Neural progenitor cell (in vitro differentiated cells): ENCODE data around the gene RIC3. TPM values are rescaled to one million over a fixed set of nuclear protein-coding genes. Genes with fewer than 3 reads are reported as not detected.

Experiments used
- DNase-seq: peaks from one replicate; pipeline ENCODE4 v3.0.0-alpha.2; 2016; ENCODE audit warnings: low spot score
- H2AFZ ChIP-seq: fragments of 200-600 bp; sonication (generic); replicated peaks from 2 replicates; pipeline ENCODE4 v1.6.1; 2016; ENCODE audit warnings: antibody characterized with exemption
- H3F3A ChIP-seq: fragments of 200-600 bp; sonication (generic); 2 replicates; pipeline ENCODE4 v1.6.1; 2016; ENCODE audit warnings: antibody characterized with exemption, low read depth
- H3K27ac ChIP-seq: fragments of 200-600 bp; sonication (generic); 2 replicates; pipeline ENCODE4 v1.5.1; 2016; ENCODE audit warnings: mild to moderate bottlenecking
- H3K27me3 ChIP-seq: fragments of 200-600 bp; sonication (generic); 2 replicates; pipeline ENCODE4 v1.6.1; 2016; ENCODE audit warnings: mild to moderate bottlenecking, moderate library complexity
- H3K36me3 ChIP-seq: fragments of 200-600 bp; sonication (generic); 2 replicates; pipeline ENCODE4 v1.5.1; 2016
- H3K4me1 ChIP-seq: fragments of 200-600 bp; sonication (generic); 2 replicates; pipeline ENCODE4 v1.6.1; 2016; ENCODE audit warnings: mixed run types
- H3K4me2 ChIP-seq: fragments of 200-600 bp; sonication (generic); 2 replicates; pipeline ENCODE4 v1.6.1; 2016
- H3K4me3 ChIP-seq: fragments of 200-600 bp; sonication (generic); 2 replicates; pipeline ENCODE4 v1.5.1; 2016
- H3K79me2 ChIP-seq: fragments of 200-600 bp; sonication (generic); 2 replicates; pipeline ENCODE4 v1.6.1; 2016; ENCODE audit warnings: low read depth
- H3K9ac ChIP-seq: fragments of 200-600 bp; sonication (generic); 2 replicates; pipeline ENCODE4 v1.6.1; 2016
- H3K9me3 ChIP-seq: fragments of 200-600 bp; sonication (generic); 2 replicates; pipeline ENCODE4 v1.5.1; 2016; ENCODE audit warnings: low read depth
- H4K20me1 ChIP-seq: fragments of 200-600 bp; sonication (generic); 2 replicates; pipeline ENCODE4 v1.6.1; 2016; ENCODE audit warnings: low read depth
- H3K27ac Mint-ChIP-seq: 3 replicates; pipeline ENCODE4 v1.8.0; 2021; ENCODE audit warnings: mixed read lengths
- H3K27me3 Mint-ChIP-seq: 2 replicates; pipeline ENCODE4 v1.8.0; 2022; ENCODE audit warnings: low read depth, mild to moderate bottlenecking, inconsistent platforms, moderate library complexity, mixed read lengths; ENCODE audit not compliant: insufficient read depth
- H3K36me3 Mint-ChIP-seq: 3 replicates; pipeline ENCODE4 v1.8.0; 2021; ENCODE audit warnings: mixed read lengths
- H3K4me1 Mint-ChIP-seq: 3 replicates; pipeline ENCODE4 v1.8.0; 2021; ENCODE audit warnings: mixed read lengths
- H3K4me3 Mint-ChIP-seq: 3 replicates; pipeline ENCODE4 v1.8.0; 2021; ENCODE audit warnings: mild to moderate bottlenecking, moderate library complexity, mixed read lengths
- H3K9me3 Mint-ChIP-seq: 3 replicates; pipeline ENCODE4 v1.8.0; 2020; ENCODE audit warnings: mixed read lengths
- CTCF ChIP-seq: fragments of 200-600 bp; sonication (generic); IDR thresholded peaks from 2 replicates; pipeline ENCODE4 v1.5.1; 2017; ENCODE audit warnings: antibody characterized with exemption, mild to moderate bottlenecking
- EZH2 ChIP-seq: fragments of 200-600 bp; sonication (generic); IDR thresholded peaks from 2 replicates; pipeline ENCODE4 v1.6.1; 2017; ENCODE audit warnings: antibody characterized with exemption, mild to moderate bottlenecking, moderate library complexity
- EZH2phosphoT487 ChIP-seq: fragments of 200-600 bp; sonication (generic); IDR thresholded peaks from 2 replicates; pipeline ENCODE4 v1.6.1; 2017; ENCODE audit warnings: antibody characterized with exemption
- total RNA-seq: library from RNA; depleted of rRNA; stranded (reverse); fragments of >200 nt; gene quantifications from 2 replicates; pipeline ENCODE4 v1.2.3, GENCODE V29; 2015; ENCODE audit warnings: low replicate concordance

Gene RIC3
- total RNA-seq, 1 donor from 2014 or later, result 33.7 TPM

DNA sequence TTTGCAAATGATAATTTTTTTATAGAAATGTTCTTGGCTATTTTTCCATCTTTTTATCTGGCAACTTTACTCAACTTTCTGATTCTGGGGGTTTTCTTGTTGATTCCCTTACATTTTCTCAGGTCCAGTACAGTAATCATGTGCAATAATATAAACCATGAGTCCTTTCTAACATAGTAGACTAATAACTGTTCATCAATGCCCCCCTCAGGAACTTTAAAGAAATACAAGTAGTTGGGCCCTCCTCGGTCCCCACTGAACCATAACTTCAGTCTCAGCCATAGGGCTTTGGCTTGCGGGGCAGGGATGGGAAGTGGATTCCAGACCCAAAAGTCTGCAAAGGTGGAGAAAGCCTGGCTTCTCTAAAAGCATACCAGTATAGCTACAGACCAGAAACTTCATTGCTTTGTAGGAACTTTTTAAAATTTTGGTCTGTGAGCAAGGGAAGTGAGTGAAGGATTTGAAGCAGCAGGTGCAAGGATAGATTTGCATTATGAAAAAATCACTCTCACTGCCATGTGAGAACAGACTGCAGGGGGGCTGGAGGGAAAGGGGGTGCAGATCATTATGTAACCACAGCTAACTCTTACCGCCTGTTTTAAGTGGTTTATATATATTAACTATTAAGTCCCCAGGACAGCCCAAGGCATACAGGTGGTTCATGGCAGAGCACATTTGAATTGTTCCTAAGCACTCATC is 98.3 kb downstream of the RIC3 start:
- no peak overlapping the region for H2AFZ ChIP-seq
- H3K27me3 ChIP-seq, result peaks cover 7% of the 10 kb centered on the region
- H3K79me2 ChIP-seq, result no peaks in the 10 kb centered on the region
- H3K27ac ChIP-seq, result no peak overlapping the region
- peaks cover 23% of the 10 kb centered on the region for H3K4me1 ChIP-seq
- DNase-seq, result peak; percentile 45
- Mint-ChIP-seq H3K4me3 (no peak overlapping the region), H3K36me3 (no peaks in the 10 kb centered on the region), H3K27ac (no peak overlapping the region), H3K27me3 (peaks cover 17% of the 10 kb centered on the region), H3K9me3 (no peaks in the 10 kb centered on the region), H3K4me1 (peaks cover 28% of the 10 kb centered on the region)
- no peak for TF ChIP-seq EZH2phosphoT487
- peak; percentile 49 for TF ChIP-seq CTCF
- H3K4me2 ChIP-seq, result no peak overlapping the region
- H3K4me3 ChIP-seq, result no peak overlapping the region
- no peaks in the 10 kb centered on the region for H3K36me3 ChIP-seq
- no peak overlapping the region for H3K9ac ChIP-seq
- H4K20me1 ChIP-seq, result no peaks in the 10 kb centered on the region
- H3K9me3 ChIP-seq, result no peaks in the 10 kb centered on the region
- H3F3A ChIP-seq, result peaks cover 3% of the 10 kb centered on the region

- no peak overlapping the region for H3K27ac ChIP-seq
- H3K27ac Mint-ChIP-seq, result no peak overlapping the region
- H3K4me2 ChIP-seq, result no peak overlapping the region
Measured at GRCh38 chr11:8069771-8070170, 99.1 kb downstream of the RIC3 start.

DNA sequence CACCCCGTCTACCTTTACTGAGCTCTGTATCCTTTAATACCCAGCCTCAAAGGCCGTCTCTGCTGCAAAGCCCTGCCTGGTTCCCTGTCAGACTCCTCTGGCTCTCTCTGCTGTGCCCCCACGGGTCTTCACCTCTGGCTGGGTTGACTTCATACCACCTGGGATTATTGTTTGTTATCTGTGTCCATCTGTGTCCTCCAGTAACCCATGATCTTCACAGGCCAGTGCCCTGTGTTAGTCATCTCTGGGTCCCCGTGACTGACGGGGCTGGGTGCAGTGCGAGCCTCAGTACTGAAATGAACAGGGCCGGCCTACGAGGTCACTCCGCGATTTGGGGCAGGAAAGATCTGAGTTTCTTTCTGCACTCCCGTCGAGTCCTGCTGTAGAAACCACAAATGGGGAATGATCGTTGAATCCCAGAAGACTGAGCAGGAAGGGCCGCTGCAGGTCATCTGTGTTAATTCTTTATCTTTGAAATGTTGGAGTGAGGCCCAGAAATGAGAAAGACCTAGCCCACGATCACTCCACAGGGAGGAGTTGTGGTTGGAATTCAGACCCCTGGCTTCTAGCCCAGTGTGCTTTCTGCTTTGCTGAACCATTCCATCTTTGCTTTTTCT is 100.1 kb downstream of the RIC3 start:
- Mint-ChIP-seq H3K27ac (peak overlapping the region; percentile 70), H3K9me3 (no peaks in the 10 kb centered on the region), H3K27me3 (peaks cover 19% of the 10 kb centered on the region), H3K4me3 (no peak overlapping the region), H3K4me1 (peaks cover 28% of the 10 kb centered on the region), H3K36me3 (no peaks in the 10 kb centered on the region)
- no peak for DNase-seq
- no peaks in the 10 kb centered on the region for H3K36me3 ChIP-seq
- H3K79me2 ChIP-seq, result no peaks in the 10 kb centered on the region
- peaks cover 20% of the 10 kb centered on the region for H3K4me1 ChIP-seq
- H3K27me3 ChIP-seq, result peaks cover 7% of the 10 kb centered on the region
- no peak overlapping the region for H3K4me3 ChIP-seq
- no peak overlapping the region for H3K27ac ChIP-seq
- H2AFZ ChIP-seq, result peak overlapping the region; percentile 4
- H3K4me2 ChIP-seq, result no peak overlapping the region
- no peak overlapping the region for H3K9ac ChIP-seq
- H3K9me3 ChIP-seq, result no peaks in the 10 kb centered on the region
- peaks cover 3% of the 10 kb centered on the region for H3F3A ChIP-seq
- no peak for TF ChIP-seq EZH2phosphoT487
- TF ChIP-seq EZH2, result no peak
- TF ChIP-seq CTCF, result no peak
- H4K20me1 ChIP-seq, result no peaks in the 10 kb centered on the region

More at GRCh38 chr11:8069771-8070170, 99.1 kb downstream of the RIC3 start:
- H3K9ac ChIP-seq, result no peak overlapping the region
- H3K4me3 Mint-ChIP-seq, result no peak overlapping the region
- H3K4me1 Mint-ChIP-seq, result peaks cover 28% of the 10 kb centered on the region
- H3F3A ChIP-seq, result peaks cover 3% of the 10 kb centered on the region
- H3K27me3 ChIP-seq, result peaks cover 7% of the 10 kb centered on the region
- H3K9me3 Mint-ChIP-seq, result no peaks in the 10 kb centered on the region
- peaks cover 23% of the 10 kb centered on the region for H3K4me1 ChIP-seq
- H3K9me3 ChIP-seq, result no peaks in the 10 kb centered on the region
- H3K36me3 ChIP-seq, result no peaks in the 10 kb centered on the region
- H2AFZ ChIP-seq, result no peak overlapping the region
- no peak for DNase-seq
- H3K36me3 Mint-ChIP-seq, result no peaks in the 10 kb centered on the region
- TF ChIP-seq EZH2phosphoT487, result no peak
- TF ChIP-seq EZH2, result no peak
- TF ChIP-seq CTCF, result no peak
- H3K27me3 Mint-ChIP-seq, result peaks cover 17% of the 10 kb centered on the region
- no peak overlapping the region for H3K4me3 ChIP-seq
- no peaks in the 10 kb centered on the region for H4K20me1 ChIP-seq
- H3K79me2 ChIP-seq, result no peaks in the 10 kb centered on the region
